Neural crest cell (in vitro differentiated cells): ENCODE results near the gene IFT43. TPM values are rescaled to one million over a fixed set of nuclear protein-coding genes. Genes with fewer than 3 reads are reported as not detected.

ENCODE experiments used
- DNase-seq: peaks from one replicate; pipeline ENCODE4 v3.0.0; 2021; ENCODE audit warnings: low read depth, mixed read lengths, low spot score
- H3K27ac Mint-ChIP-seq: one replicate; pipeline ENCODE4 v1.8.0; 2021; ENCODE audit warnings: mild to moderate bottlenecking, mixed read lengths; ENCODE audit not compliant: unreplicated experiment
- H3K27me3 Mint-ChIP-seq: 2 replicates; pipeline ENCODE4 v1.8.0; 2021; ENCODE audit warnings: low read depth, mild to moderate bottlenecking, mixed read lengths
- H3K36me3 Mint-ChIP-seq: 2 replicates; pipeline ENCODE4 v1.8.0; 2021; ENCODE audit warnings: low read depth, mild to moderate bottlenecking, mixed read lengths
- H3K4me1 Mint-ChIP-seq: 2 replicates; pipeline ENCODE4 v1.8.0; 2021; ENCODE audit warnings: mixed read lengths
- H3K4me3 Mint-ChIP-seq: one replicate; pipeline ENCODE4 v1.8.0; 2021; ENCODE audit warnings: mild to moderate bottlenecking, mixed read lengths
- H3K9me3 Mint-ChIP-seq: 2 replicates; pipeline ENCODE4 v1.8.0; 2021; ENCODE audit warnings: mixed read lengths
- total RNA-seq: library from RNA; stranded (reverse); gene quantifications from 2 replicates; pipeline ENCODE4 v1.2.1, GENCODE V29; 2021
- TF ChIP-seq, protein P1 (sequence below): fragments of 200-600 bp; sonication (generic); conservative IDR thresholded peaks from 2 replicates; pipeline ENCODE4 v1.5.0; 2021; ENCODE audit warnings: antibody characterized with exemption, mild to moderate bottlenecking

IFT43 gene
- total RNA-seq, 1 donor from 2014 or later, result 34.1 TPM

DNA sequence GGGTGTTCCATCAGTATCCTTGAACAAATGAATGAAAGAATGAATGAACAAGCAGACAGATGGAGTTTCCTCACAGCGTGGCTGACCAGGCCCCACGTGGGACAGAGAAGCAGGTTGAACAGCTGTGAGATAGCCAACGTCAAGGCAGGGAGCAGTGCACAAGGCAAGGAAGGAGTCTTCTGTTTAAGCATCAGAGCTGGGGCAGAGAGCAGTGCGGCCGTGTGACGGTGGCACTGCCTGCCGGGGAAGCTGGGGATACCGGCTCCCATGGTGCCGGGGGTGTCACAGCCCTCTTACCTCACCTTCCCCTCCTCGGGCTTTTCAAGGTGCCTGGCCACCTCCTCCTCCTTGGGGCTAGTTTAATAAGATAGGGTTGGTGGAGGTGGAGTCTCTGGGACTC, 92.9 kb downstream of the IFT43 start:
- Mint-ChIP-seq H3K9me3 (no peaks in the 10 kb centered on the region), H3K36me3 (peaks cover 3% of the 10 kb centered on the region), H3K4me3 (no peak overlapping the region), H3K27ac (no peak overlapping the region), H3K4me1 (peaks cover 23% of the 10 kb centered on the region), H3K27me3 (no peaks in the 10 kb centered on the region)
- TF ChIP-seq, protein P1, sequence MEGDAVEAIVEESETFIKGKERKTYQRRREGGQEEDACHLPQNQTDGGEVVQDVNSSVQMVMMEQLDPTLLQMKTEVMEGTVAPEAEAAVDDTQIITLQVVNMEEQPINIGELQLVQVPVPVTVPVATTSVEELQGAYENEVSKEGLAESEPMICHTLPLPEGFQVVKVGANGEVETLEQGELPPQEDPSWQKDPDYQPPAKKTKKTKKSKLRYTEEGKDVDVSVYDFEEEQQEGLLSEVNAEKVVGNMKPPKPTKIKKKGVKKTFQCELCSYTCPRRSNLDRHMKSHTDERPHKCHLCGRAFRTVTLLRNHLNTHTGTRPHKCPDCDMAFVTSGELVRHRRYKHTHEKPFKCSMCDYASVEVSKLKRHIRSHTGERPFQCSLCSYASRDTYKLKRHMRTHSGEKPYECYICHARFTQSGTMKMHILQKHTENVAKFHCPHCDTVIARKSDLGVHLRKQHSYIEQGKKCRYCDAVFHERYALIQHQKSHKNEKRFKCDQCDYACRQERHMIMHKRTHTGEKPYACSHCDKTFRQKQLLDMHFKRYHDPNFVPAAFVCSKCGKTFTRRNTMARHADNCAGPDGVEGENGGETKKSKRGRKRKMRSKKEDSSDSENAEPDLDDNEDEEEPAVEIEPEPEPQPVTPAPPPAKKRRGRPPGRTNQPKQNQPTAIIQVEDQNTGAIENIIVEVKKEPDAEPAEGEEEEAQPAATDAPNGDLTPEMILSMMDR, result no peak
- DNase-seq, result no peak

DNA sequence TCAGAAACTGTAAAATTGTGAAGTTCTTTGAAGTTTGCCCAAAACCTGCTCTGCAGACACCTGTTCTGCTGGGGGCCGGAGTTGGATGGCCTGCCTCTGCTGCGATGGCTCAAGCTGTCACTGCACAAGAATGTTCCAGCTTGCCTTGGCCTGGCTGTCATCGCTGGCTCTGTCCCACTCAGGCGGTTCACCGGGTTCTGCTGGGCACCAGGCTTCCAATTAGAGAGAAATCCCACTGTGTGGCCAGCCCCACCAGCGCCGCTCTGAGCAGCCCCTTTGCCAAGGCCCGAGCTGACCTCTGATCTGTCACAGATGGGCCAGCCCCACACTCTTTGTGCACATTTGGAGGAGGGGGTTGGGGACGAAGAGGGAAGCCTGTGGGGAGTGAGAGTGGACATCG, 94.5 kb downstream of the IFT43 start:
- H3K4me3 Mint-ChIP-seq, result no peak overlapping the region
- no peak for DNase-seq
- TF ChIP-seq, protein P1, result no peak
- H3K27ac Mint-ChIP-seq, result peak overlapping the region; percentile 89
- peaks cover 37% of the 10 kb centered on the region for H3K4me1 Mint-ChIP-seq
- peaks cover 3% of the 10 kb centered on the region for H3K36me3 Mint-ChIP-seq
- H3K9me3 Mint-ChIP-seq, result no peaks in the 10 kb centered on the region
- no peaks in the 10 kb centered on the region for H3K27me3 Mint-ChIP-seq

DNA sequence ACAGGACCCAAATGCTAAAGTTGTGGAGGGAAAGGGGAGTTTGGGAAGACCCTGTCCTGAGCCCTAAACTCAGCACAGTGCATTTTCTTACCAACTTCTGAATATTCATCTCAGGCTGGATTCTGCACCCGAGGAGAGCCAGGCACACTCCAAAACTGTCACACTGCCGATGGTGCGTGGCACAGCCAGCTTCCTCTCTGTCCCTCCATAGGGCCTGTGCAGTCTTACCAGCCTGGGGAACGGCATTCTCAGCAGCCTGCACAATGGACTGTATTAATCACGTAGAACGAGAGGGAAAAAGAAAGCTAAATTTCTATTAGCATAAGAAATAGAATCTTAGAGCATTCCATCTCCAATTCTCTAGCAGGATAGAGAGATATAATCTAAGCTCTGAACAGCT, 94.9 kb downstream of the IFT43 start:
- peak overlapping the region; percentile 89 for H3K27ac Mint-ChIP-seq
- no peak for DNase-seq
- TF ChIP-seq, protein P1, result no peak
- no peaks in the 10 kb centered on the region for H3K9me3 Mint-ChIP-seq
- peaks cover 3% of the 10 kb centered on the region for H3K36me3 Mint-ChIP-seq
- H3K4me1 Mint-ChIP-seq, result peaks cover 37% of the 10 kb centered on the region
- no peaks in the 10 kb centered on the region for H3K27me3 Mint-ChIP-seq
- H3K4me3 Mint-ChIP-seq, result no peak overlapping the region

DNA sequence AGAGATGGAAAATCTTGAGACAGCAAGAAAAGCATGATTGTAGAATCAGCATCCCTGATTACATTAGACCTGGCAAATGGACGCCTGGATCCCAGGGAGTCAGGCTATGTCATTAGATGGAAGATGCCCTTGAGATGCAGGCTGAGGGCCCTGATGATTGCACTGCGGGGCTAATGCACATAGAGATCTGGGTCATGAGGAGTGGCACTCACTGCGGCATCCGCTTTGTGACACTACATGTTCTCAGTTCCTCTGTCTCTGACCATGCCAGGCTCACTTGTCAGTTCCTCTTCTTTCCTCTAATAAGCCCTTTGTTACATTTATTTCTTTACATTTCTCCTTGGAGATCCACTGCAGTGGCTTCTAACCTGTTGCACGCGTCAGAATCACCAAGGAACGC, 96.1 kb downstream of the IFT43 start:
- no peaks in the 10 kb centered on the region for H3K9me3 Mint-ChIP-seq
- H3K4me1 Mint-ChIP-seq, result peaks cover 36% of the 10 kb centered on the region
- H3K27me3 Mint-ChIP-seq, result no peaks in the 10 kb centered on the region
- H3K36me3 Mint-ChIP-seq, result peaks cover 3% of the 10 kb centered on the region
- no peak for DNase-seq
- TF ChIP-seq, protein P1, result no peak
- no peak overlapping the region for H3K4me3 Mint-ChIP-seq
- no peak overlapping the region for H3K27ac Mint-ChIP-seq

DNA sequence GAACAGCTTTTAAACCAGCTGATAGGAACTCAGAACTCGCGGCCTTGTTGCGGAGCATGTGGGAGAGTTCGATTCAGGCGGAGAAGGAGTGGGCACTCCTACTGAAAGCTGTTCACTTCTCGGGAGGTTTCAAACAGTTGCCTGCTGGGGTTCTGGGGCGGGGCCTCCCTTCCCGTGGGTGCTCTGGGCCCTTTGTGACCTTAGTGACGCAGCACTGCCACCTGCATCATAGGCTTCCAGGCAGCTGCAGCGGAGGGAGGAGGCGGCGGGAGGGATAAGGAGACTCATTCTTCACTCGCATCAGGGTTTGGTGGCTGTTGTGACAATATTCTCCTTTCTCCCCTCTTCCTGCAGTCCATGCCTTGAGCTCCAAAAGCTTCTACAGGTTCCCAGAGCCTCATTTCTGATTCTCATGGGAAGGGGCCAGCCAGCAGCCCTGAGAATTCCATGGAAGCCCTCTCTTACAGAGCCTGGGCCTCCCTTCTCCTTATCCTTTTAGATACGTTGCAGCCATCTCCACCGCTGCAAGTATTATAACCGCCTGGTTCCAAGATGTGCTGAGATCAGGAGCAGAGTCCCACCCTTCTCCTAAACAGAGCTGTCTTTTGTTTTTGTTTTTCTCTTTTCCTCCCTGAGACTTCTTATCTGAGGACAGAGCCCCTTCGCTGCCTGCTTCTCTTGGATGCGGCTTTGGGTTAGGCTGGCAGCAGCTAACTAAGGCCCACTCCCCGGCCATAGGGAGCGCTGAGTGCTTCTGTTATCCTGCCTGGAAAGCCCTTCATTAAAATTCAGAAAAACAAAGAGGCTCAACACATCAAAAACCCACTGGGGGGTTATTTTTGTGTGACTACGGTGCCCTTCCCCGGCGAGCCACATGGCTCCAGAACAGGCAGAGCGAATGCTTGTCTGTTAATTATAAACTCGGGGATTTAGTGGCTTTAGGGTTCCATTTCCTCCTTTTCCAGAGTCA, 98.5 kb downstream of the IFT43 start:
- Mint-ChIP-seq H3K4me3 (no peak overlapping the region), H3K4me1 (peaks cover 43% of the 10 kb centered on the region), H3K36me3 (peaks cover 3% of the 10 kb centered on the region), H3K27ac (peak overlapping the region; percentile 4), H3K27me3 (peaks cover 2% of the 10 kb centered on the region), H3K9me3 (no peaks in the 10 kb centered on the region)
- TF ChIP-seq, protein P1, result no peak
- DNase-seq, result no peak
